ENCODE results near the gene TAB2. TPM values are rescaled to one million over a fixed set of nuclear protein-coding genes. Genes with fewer than 3 reads are reported as not detected.

The TAB2 gene
- total RNA-seq, 1 donor from 2014 or later, result 60.9 TPM

GRCh38 chr6:149445095-149445466 is 127.6 kb downstream of the TAB2 start:
- Histone ChIP-seq H3K27ac (no peak overlapping the region), H3K36me3 (no peaks in the 10 kb centered on the region), H3K4me1 (no peaks in the 10 kb centered on the region), H3K4me3 (no peak overlapping the region), H3K9me3 (no peaks in the 10 kb centered on the region), H3K27me3 (ENCODE audit: low read depth) (no peaks in the 10 kb centered on the region)
- DNase-seq (no peak), ATAC-seq (no peak)
- no peak for TF ChIP-seq CTCF (IDR thresholded peaks at IDR 0.05)
- intact Hi-C loops (cut with DNase I), result no loop called here

GRCh38 chr6:149445573-149445972 is 128.1 kb downstream of the TAB2 start:
- Histone ChIP-seq H3K27ac (no peak overlapping the region), H3K9me3 (no peaks in the 10 kb centered on the region), H3K4me3 (no peak overlapping the region), H3K4me1 (peaks cover 5% of the 10 kb centered on the region), H3K36me3 (no peaks in the 10 kb centered on the region), H3K27me3 (ENCODE audit: low read depth) (peaks cover 4% of the 10 kb centered on the region)
- intact Hi-C loops (cut with DNase I), result no loop called here
- ATAC-seq (no peak), DNase-seq (no peak)
- no peak for TF ChIP-seq CTCF (IDR thresholded peaks at IDR 0.05)

GRCh38 chr6:149446791-149447376 is 129.4 kb downstream of the TAB2 start:
- TF ChIP-seq CTCF (IDR thresholded peaks at IDR 0.05), result no peak
- no peak for ATAC-seq
- no peaks in the 10 kb centered on the region for H3K36me3 ChIP-seq
- peaks cover 14% of the 10 kb centered on the region for H3K27me3 ChIP-seq (ENCODE audit: low read depth)
- no peak overlapping the region for H3K27ac ChIP-seq
- H3K4me1 ChIP-seq, result peaks cover 16% of the 10 kb centered on the region
- no peaks in the 10 kb centered on the region for H3K9me3 ChIP-seq
- H3K4me3 ChIP-seq, result no peak overlapping the region
- intact Hi-C loops (cut with DNase I), result no loop called here
- DNase-seq, result no peak

GRCh38 chr6:149448821-149449453 is 131.4 kb downstream of the TAB2 start:
- Histone ChIP-seq H3K36me3 (no peaks in the 10 kb centered on the region), H3K27ac (no peak overlapping the region), H3K4me3 (no peak overlapping the region), H3K27me3 (ENCODE audit: low read depth) (peaks cover 14% of the 10 kb centered on the region), H3K9me3 (no peaks in the 10 kb centered on the region), H3K4me1 (peaks cover 26% of the 10 kb centered on the region)
- no peak for TF ChIP-seq CTCF (IDR thresholded peaks at IDR 0.05)
- ATAC-seq, result no peak
- intact Hi-C loops (cut with DNase I), result no loop called here
- no peak for DNase-seq

GRCh38 chr6:149449831-149450678 is 132.5 kb downstream of the TAB2 start:
- ATAC-seq (no peak), DNase-seq (no peak)
- intact Hi-C loops (cut with DNase I), result no loop called here
- no peak for TF ChIP-seq CTCF (IDR thresholded peaks at IDR 0.05)
- Histone ChIP-seq H3K4me1 (peaks cover 37% of the 10 kb centered on the region), H3K4me3 (peak overlapping the region; percentile 57), H3K27me3 (ENCODE audit: low read depth) (peaks cover 14% of the 10 kb centered on the region), H3K27ac (peak overlapping the region; percentile 53), H3K36me3 (no peaks in the 10 kb centered on the region), H3K9me3 (no peaks in the 10 kb centered on the region)
